ENCODE data around the gene TENM3.

Gene TENM3

GRCh38 chr4:182533964-182534363 lies 290.8 kb downstream of the TENM3 start:
- no peak for DNase-seq

DNA sequence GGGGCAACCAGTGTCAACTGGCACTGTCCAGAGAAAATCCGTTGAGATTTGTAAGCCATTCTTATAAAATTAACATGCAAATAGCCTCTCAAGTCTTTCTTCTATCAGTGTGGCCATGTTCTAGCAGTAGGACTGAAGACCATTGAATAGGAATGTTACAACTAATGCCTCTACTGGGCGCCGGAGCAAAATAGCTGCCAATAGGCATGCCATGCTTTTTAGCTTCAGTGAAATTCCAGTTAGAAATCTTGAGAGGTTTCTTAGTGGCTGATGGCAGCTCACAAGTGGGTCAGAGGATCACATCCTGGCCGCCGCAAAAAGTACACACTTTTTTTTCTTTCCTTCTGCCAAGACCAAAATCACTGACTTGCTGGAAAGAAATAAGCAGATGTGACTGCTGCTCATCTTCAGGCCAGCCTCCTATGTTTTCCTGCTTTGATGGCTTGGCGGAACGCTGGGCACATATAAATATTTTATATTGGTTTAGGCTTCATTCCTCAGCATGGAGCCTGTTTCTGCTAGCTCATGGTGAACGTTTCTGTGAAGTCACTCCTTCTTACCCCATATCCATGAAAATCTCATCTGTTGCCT lies 293.1 kb downstream of the TENM3 start:
- no peak for DNase-seq

- no peak for DNase-seq
Measured at GRCh38 chr4:182537031-182537795, 294.0 kb downstream of the TENM3 start.

GRCh38 chr4:182538031-182538430 lies 294.8 kb downstream of the TENM3 start:
- no peak for DNase-seq

DNA sequence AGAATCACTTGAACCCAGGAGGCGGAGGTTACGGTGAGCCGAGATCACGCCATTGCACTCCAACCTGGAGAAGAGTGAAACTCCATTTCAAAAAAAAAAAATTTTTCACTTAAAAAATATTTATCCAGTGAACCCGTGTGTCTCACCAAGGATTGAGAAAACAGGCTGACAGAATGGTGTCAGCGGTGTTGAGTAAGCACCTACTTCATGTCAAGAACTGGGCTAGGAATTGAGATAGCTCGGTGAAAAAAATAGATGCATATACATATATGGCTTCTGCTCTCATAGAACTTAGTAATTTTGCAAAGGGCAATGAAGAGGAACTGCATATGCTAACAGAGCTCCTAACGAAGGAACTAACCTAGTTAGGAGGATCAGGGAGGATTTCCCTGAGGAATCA lies 297.3 kb downstream of the TENM3 start:
- DNase-seq: no peak

DNA sequence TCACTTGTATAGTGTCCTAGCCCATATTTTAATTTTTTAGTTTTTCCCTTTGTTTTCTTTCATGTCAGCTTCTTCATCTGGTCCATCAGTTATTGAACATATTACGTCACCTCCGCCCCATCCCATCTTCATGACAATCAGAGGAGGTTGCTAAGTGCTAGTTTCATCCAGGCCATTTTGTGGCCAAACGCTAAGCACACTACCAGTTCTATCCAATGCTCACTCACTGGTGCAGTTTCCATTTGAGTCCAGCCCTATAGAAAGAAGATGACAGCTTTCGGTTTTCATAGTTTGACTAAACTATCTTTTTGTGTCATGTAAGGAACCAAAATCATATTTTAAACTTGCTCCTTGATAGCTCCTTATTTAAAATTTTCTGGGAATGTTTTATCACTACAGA lies 304.2 kb downstream of the TENM3 start:
- DNase-seq: no peak

- DNase-seq: no peak
Measured at GRCh38 chr4:182548156-182548555, 305.0 kb downstream of the TENM3 start.

- DNase-seq: no peak
Measured at GRCh38 chr4:182549356-182549755, 306.2 kb downstream of the TENM3 start.

DNA sequence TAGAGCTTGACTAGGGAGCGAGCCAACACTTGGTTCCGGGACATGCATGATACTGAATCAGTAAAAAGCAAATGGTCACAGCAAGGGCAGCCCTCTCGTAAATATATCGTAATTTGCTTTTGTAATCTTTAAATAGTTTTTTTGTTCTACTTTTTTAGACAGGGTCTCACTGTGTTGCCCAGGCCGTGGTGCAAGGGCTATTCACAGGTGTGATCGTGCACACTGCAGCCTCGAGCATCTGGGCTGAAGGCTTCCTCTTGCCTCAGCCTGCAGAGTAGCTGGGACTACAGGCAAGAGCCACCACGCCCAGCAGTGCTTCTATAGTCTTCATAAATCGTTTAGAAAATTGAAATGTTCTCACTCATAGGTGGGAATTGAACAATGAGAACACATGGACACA lies 309.7 kb downstream of the TENM3 start:
- DNase-seq: no peak

GRCh38 chr4:182553653-182554052 lies 310.5 kb downstream of the TENM3 start:
- DNase-seq: no peak

- DNase-seq: no peak
Measured at GRCh38 chr4:182554736-182555135, 311.5 kb downstream of the TENM3 start.

GRCh38 chr4:182555997-182556418 lies 312.8 kb downstream of the TENM3 start:
- no peak for DNase-seq

DNA sequence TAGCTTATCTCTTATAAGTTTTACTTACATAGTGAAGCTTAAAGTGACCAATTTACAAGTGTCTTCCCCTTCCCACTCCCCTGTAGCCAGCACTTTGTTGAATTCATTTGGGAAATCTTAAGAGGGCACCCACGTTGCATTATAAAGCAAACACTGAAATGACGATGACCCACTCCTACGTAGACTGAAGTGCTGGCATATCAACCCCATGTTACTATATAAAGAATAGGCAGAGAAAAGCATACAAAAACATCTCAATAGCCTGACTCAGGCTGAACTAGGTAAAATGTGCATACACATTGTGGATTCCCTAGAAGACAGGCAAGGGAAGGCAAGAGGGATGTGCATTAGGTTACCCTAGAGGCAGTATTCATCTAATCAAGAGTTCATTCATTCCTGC lies 313.4 kb downstream of the TENM3 start:
- no peak for DNase-seq

- DNase-seq: no peak
Measured at GRCh38 chr4:182560358-182560757, 317.2 kb downstream of the TENM3 start.

- DNase-seq: no peak
Measured at GRCh38 chr4:182562350-182562749, 319.1 kb downstream of the TENM3 start.

DNA sequence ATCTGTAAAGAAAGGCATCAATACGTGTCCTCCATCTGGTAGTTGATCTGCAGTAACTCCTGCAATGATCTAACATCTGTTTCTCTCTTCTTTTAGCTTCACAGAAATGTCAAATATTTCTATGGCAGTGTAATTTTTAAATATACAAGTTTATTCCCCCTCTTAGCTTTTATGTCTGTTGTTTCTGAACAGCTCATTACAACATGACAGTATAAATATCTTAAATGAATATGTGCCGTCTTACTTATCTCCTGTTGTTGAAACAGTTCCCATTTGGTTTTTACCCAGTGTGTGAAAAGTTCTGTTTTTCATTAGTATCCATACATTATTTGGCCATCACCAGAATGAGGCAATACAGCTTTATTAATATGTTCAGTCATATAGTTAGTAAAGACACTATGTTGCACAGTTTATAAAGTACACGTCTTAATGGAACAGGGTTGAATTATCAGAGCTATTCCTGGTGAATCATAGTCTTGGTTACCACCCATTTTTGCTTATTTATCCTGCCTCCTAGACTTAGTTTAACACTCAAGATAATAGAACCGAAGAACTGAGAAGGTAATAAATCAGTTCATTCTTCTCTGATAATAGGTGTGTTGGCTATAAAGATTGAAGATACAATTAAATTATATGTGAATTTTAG lies 321.6 kb downstream of the TENM3 start:
- no peak for DNase-seq

DNA sequence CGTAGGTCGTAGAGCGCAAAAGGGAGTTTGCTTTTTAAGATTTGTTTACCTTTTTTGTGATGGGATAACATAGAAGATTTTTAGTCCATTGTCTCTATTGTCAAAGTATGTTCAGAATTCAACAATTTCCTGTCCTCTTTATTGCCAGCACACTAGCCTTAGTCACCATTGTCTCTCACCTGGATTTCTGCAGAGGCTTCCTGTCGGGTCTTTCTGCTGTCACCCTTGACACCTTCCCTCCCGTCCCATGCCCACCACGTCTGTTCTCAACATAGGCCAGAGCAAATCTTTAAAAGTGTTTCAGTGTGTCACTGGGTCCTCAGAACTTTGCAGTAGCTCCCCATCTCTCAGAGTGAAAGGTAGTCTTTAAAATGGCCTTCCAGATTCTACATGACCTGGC lies 323.9 kb downstream of the TENM3 start:
- no peak for DNase-seq

DNA sequence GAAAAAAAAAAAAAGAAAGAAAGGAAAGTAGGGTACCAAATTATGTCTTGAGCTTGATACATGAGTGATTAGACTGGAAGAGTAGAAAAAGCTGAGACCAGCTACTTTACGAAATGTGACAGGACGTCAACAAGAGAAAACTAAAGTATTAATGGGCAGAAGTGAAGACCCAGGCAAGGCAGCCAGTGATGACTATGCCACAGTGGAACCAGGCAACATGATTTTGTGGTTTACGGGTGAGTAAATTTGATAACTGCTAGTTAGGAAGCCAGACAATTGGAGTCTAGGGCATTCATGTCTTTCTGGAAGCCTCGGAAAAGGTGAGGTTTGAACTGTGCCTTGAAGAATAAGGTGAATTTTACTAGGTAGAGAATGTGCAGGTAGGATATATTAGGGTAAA lies 326.4 kb downstream of the TENM3 start:
- no peak for DNase-seq

DNA sequence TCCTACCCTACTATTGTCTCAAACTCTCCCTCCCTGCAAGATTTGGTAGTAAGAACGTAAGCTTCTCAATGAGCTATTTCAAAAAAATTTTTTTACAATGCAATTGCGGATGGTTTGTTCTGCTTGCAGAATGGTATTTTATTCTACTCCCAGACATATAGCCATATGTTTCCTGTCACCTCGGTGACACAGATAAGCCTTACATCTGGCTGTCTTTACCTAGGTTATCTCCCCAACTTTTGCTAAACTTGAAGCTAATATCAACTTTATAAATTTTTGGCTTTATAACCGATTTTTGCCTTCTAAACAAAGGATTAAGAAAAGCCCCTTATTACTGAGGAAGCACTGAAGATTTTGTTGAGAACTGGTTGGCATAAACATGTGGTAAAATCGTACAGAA lies 331.5 kb downstream of the TENM3 start:
- no peak for DNase-seq

GRCh38 chr4:182575225-182575624 lies 332.0 kb downstream of the TENM3 start:
- no peak for DNase-seq

DNA sequence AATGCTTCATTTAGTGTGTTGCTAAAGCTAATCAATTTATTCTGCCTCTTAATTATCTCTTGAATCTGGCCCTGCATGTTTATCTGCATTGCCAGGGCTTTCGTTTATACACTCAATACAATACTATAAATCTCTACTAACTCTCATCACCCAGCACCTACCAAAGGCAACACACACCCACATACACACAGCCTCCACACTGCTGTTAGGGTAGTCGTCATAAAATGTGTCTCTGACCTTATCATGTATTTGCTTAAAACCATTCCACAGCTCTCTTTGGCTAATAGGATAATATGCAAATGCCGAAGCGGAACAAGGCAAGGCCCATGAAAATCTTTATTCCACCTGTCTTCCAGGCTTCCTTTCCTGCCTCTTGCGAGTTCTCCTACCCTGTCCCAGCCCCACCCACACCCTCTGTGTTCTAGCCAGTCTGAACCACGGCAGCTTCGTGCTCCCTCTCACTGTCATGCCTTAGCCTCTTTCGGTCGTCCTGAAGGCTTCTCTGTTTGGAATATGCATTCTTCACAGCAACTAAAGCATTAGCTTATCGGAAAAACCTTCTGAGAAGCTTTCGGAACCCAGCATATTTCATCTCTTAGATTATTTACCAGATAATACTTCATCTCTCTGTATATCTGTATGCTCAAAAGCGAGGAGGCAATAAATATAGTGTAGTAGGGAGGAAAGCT lies 333.5 kb downstream of the TENM3 start:
- DNase-seq: no peak

- DNase-seq: no peak
Measured at GRCh38 chr4:182577411-182577810, 334.2 kb downstream of the TENM3 start.

- no peak for DNase-seq
Measured at GRCh38 chr4:182578402-182578801, 335.2 kb downstream of the TENM3 start.

GRCh38 chr4:182582245-182582644 lies 339.0 kb downstream of the TENM3 start:
- DNase-seq: no peak

Measured in activated naive CD4-positive, alpha-beta T cell treated with anti-CD3 and anti-CD28 coated beads, Interleukin-2, amount 50 U/mL, for 16 hours (primary cell).